Testis (tissue), 3 donors: ENCODE measurements around the gene TFF2. TPM values are rescaled to one million over a fixed set of nuclear protein-coding genes. Genes with fewer than 3 reads are reported as not detected.

ENCODE experiments used
- DNase-seq: peaks from one replicate; pipeline ENCODE4 v3.0.0-alpha.2; 2019
- H3K27ac ChIP-seq, 2 donors: fragments of 200-600 bp; sonication (generic); one replicate each; pipeline ENCODE4 v1.5.1; 2019
- H3K27me3 ChIP-seq: fragments of 200-600 bp; sonication (generic); one replicate; pipeline ENCODE4 v1.5.1; 2019
- H3K36me3 ChIP-seq: fragments of 200-600 bp; sonication (generic); one replicate; pipeline ENCODE4 v1.5.1; 2017; ENCODE audit warnings: low read depth; ENCODE audit errors: missing control alignments
- H3K4me1 ChIP-seq: fragments of 200-600 bp; sonication (generic); one replicate; pipeline ENCODE4 v1.5.1; 2019
- H3K4me3 ChIP-seq, 2 donors: fragments of 200-600 bp; sonication (generic); one replicate each; pipeline ENCODE4 v1.5.1; 2017 to 2019
- H3K9me3 ChIP-seq: fragments of 200-600 bp; sonication (generic); one replicate; pipeline ENCODE4 v1.5.1; 2017
- CTCF ChIP-seq, 3 experiments: fragments of 450-650 bp in 2 of 3; fragments of 200-600 bp in 1 of 3; sonication (generic) in 1 of 3; IDR thresholded peaks; one replicate each; pipeline ENCODE4 v1.5.1; 2016 to 2019; ENCODE audit warnings: antibody characterized with exemption in 3 of 3, mild to moderate bottlenecking in 2 of 3, moderate library complexity in 1 of 3
- POLR2A ChIP-seq: fragments of 450-650 bp; IDR thresholded peaks from one replicate; pipeline ENCODE4 v1.6.1; 2017; ENCODE audit warnings: antibody characterized with exemption, mild to moderate bottlenecking, moderate library complexity
- WGBS, 2 donors: methylation state at CpG; one replicate each; pipeline ENCODE4 v1.1.5; 2018; 5-methylcytosine and 5-hydroxymethylcytosine counted together
- intact Hi-C: fragments of 100-400 bp; cut with DNase I; formaldehyde crosslinking; loops from one replicate; pipeline ENCODE4 v1.15.1; 2023; ENCODE audit warnings: low total_unique reads
- polyA plus RNA-seq: library from polyadenylated mRNA; stranded (reverse); fragments of 350-450 nt; fragmentation: Illumina TruSeq; extraction: RNeasy Lipid Tissue Mini Kit (QIAGEN cat#74804); gene quantifications from one replicate; pipeline ENCODE4 v1.2.3, GENCODE V29; 2014; ENCODE audit warnings: low read depth, low replicate concordance; ENCODE audit not compliant: insufficient read depth
- total RNA-seq, 2 donors: library from RNA; depleted of rRNA; stranded (reverse); fragments of >200 nt; gene quantifications; one replicate each; pipeline ENCODE4 v1.2.3, GENCODE V29; 2016

TFF2 gene
- total and polyA plus RNA-seq, 3 donors from 2014 or later: not detected

- no peak for DNase-seq
- Histone ChIP-seq H3K36me3 (no peaks in the 10 kb centered on the region), H3K9me3 (no peaks in the 10 kb centered on the region), H3K4me1 (no peaks in the 10 kb centered on the region), H3K27me3 (no peaks in the 10 kb centered on the region), H3K27ac (no peak overlapping the region), H3K4me3 (no peak overlapping the region)
- WGBS, 2 donors: 87 to 89% methylated on average over 11 of the region's 11 CpGs
- TF ChIP-seq CTCF (IDR thresholded peaks at IDR 0.05) (no peak), POLR2A (no peak)
- intact Hi-C loops: no loop called here
Observed at GRCh38 chr21:42351626-42352440, 1.0 kb upstream of the TFF2 start.

GRCh38 chr21:42350318-42350910, 380 bp downstream of the TFF2 start:
- H3K9me3 ChIP-seq: no peaks in the 10 kb centered on the region
- H3K27me3 ChIP-seq: no peaks in the 10 kb centered on the region
- WGBS, 2 donors: 61 to 64% methylated on average over 11 of the region's 11 CpGs
- TF ChIP-seq POLR2A (no peak), CTCF (IDR thresholded peaks at IDR 0.05) (no peak)
- DNase-seq: no peak
- H3K4me3 ChIP-seq: no peak overlapping the region
- intact Hi-C loops: no loop called here
- no peaks in the 10 kb centered on the region for H3K36me3 ChIP-seq
- H3K4me1 ChIP-seq: no peaks in the 10 kb centered on the region
- no peak overlapping the region for H3K27ac ChIP-seq

GRCh38 chr21:42349420-42350317, 1.1 kb downstream of the TFF2 start:
- Histone ChIP-seq H3K27me3 (no peaks in the 10 kb centered on the region), H3K9me3 (no peaks in the 10 kb centered on the region), H3K4me3 (no peak overlapping the region), H3K4me1 (no peaks in the 10 kb centered on the region), H3K27ac (no peak overlapping the region), H3K36me3 (no peaks in the 10 kb centered on the region)
- TF ChIP-seq POLR2A (no peak), CTCF (IDR thresholded peaks at IDR 0.05) (no peak)
- DNase-seq: no peak
- intact Hi-C loops: no loop called here
- WGBS, 2 donors: 70 to 84% methylated on average over 11 to 14 of the region's 14 CpGs

GRCh38 chr21:42348762-42349161, 2.0 kb downstream of the TFF2 start:
- Histone ChIP-seq H3K9me3 (no peaks in the 10 kb centered on the region), H3K27me3 (no peaks in the 10 kb centered on the region), H3K27ac (no peak overlapping the region), H3K4me1 (no peaks in the 10 kb centered on the region), H3K36me3 (no peaks in the 10 kb centered on the region), H3K4me3 (no peak overlapping the region)
- TF ChIP-seq CTCF (IDR thresholded peaks at IDR 0.05): no peak
- no peak for TF ChIP-seq POLR2A
- DNase-seq: no peak
- intact Hi-C loops: no loop called here
- 97 to 100% methylated on average over 2 of the region's 2 CpGs for WGBS, 2 donors
